Measurements from ENCODE around the gene SCART1.

SCART1 gene

GRCh38 chr10:133458021-133458709, 4.4 kb downstream of the SCART1 start:
- CTCF ChIA-PET = interaction anchor here (1.3 kb wide), 1 partner anchor 34 kb away, joined by 4 read pairs; no protein-coding TSS in a partner anchor
- no peak for TF ChIP-seq CTCF (IDR thresholded peaks at IDR 0.05; ENCODE audit: control extremely low read depth, extremely low read depth, low read depth, missing control alignments)
- DNase-seq (ENCODE audit: extremely low spot score) = no peak
- POLR2A ChIA-PET = no interaction called here

GRCh38 chr10:133458710-133459453, 5.1 kb downstream of the SCART1 start:
- POLR2A ChIA-PET = no interaction called here
- no peak for TF ChIP-seq CTCF (IDR thresholded peaks at IDR 0.05; ENCODE audit: control extremely low read depth, extremely low read depth, low read depth, missing control alignments)
- CTCF ChIA-PET = no interaction called here
- no peak for DNase-seq (ENCODE audit: extremely low spot score)

GRCh38 chr10:133459454-133460207, 5.9 kb downstream of the SCART1 start:
- ChIA-PET POLR2A (no interaction called here), CTCF (interaction anchor here (1.5 kb wide), 1 partner anchor 21 kb away, joined by 5 read pairs; no protein-coding TSS in a partner anchor)
- no peak for TF ChIP-seq CTCF (IDR thresholded peaks at IDR 0.05; ENCODE audit: control extremely low read depth, extremely low read depth, low read depth, missing control alignments)
- DNase-seq (ENCODE audit: extremely low spot score) = no peak

GRCh38 chr10:133460208-133460769, 6.5 kb downstream of the SCART1 start:
- ChIA-PET CTCF (interaction anchor here (1.5 kb wide), 1 partner anchor 22 kb away, joined by 5 read pairs; no protein-coding TSS in a partner anchor), POLR2A (no interaction called here)
- TF ChIP-seq CTCF (IDR thresholded peaks at IDR 0.05; ENCODE audit: control extremely low read depth, extremely low read depth, low read depth, missing control alignments) = no peak
- DNase-seq (ENCODE audit: extremely low spot score) = no peak

GRCh38 chr10:133461027-133461426, 7.3 kb downstream of the SCART1 start:
- TF ChIP-seq CTCF (IDR thresholded peaks at IDR 0.05; ENCODE audit: control extremely low read depth, extremely low read depth, low read depth, missing control alignments) = no peak
- POLR2A ChIA-PET = no interaction called here
- CTCF ChIA-PET = interaction anchor here (1.5 kb wide), 1 partner anchor 22 kb away, joined by 5 read pairs; no protein-coding TSS in a partner anchor
- DNase-seq (ENCODE audit: extremely low spot score) = no peak

GRCh38 chr10:133461841-133462240, 8.1 kb downstream of the SCART1 start:
- no peak for DNase-seq (ENCODE audit: extremely low spot score)
- POLR2A ChIA-PET = no interaction called here
- no peak for TF ChIP-seq CTCF (IDR thresholded peaks at IDR 0.05; ENCODE audit: control extremely low read depth, extremely low read depth, low read depth, missing control alignments)
- CTCF ChIA-PET = interaction anchor here (1.4 kb wide), 1 partner anchor 24 kb away, joined by 3 read pairs; no protein-coding TSS in a partner anchor

Data from GM10248 (cell line).